ENCODE data around the gene MAPK10. TPM values are rescaled to one million over a fixed set of nuclear protein-coding genes. Genes with fewer than 3 reads are reported as not detected.
"Not testable (repeated sequence)": the region's sequence is repeated elsewhere in the genome, so short reads cannot be mapped to it uniquely, and the experiment has no call there.

MAPK10 gene
- total RNA-seq, 1 experiment from 2014 or later = 0.44 TPM

- Histone ChIP-seq H3K9me3 (ENCODE audit: low read length) (no peaks in the 10 kb centered on the region), H4K20me1 (ENCODE audit: low read length) (no peaks in the 10 kb centered on the region), H3F3A (ENCODE audit: low read length, unreplicated experiment) (no peaks in the 10 kb centered on the region), H3K27ac (ENCODE audit: low read length) (no peak overlapping the region), H2AFZ (ENCODE audit: low read length) (no peak overlapping the region), H3K36me3 (ENCODE audit: low read depth, low read length) (no peaks in the 10 kb centered on the region), H3K4me2 (ENCODE audit: low read length) (no peak overlapping the region), H3K79me2 (ENCODE audit: low read length) (no peaks in the 10 kb centered on the region), H3K9ac (ENCODE audit: low read length) (no peak overlapping the region), H3K4me1 (ENCODE audit: insufficient read depth, low read length) (no peaks in the 10 kb centered on the region; the same call in 1 of the 2 replicates), H3K27me3 (ENCODE audit: low read length) (no peaks in the 10 kb centered on the region), H3K9me2 (replicated peaks; ENCODE audit: low read length) (no peaks in the 10 kb centered on the region), H3K4me3 (ENCODE audit: low read length) (no peak overlapping the region)
- CTCF ChIA-PET = no interaction called here
- ATAC-seq = no peak
- BruUV-seq (replicated peaks) = no TSS peak
- intact Hi-C loops (cut with micrococcal nuclease) = no loop called here
- POLR2A ChIA-PET (ENCODE audit: unreplicated experiment) = no interaction called here
- TF ChIP-seq CTCF (conservative IDR thresholded peaks at IDR 0.05; ENCODE audit: low read depth, low read length) = no peak
- no peak for TF ChIP-seq EZH2phosphoT487 (IDR thresholded peaks at IDR 0.05; ENCODE audit: borderline replicate concordance, low read length)
- no peak for TF ChIP-seq EZH2 (IDR thresholded peaks at IDR 0.05; ENCODE audit: low read length, unreplicated experiment)
- DNase-seq = peak; percentile 45
Measured at GRCh38 chr4:86174506-86174905, 185.3 kb downstream of the MAPK10 start.

- H3K4me1 ChIP-seq (ENCODE audit: insufficient read depth, low read length); H3K9me2 ChIP-seq (replicated peaks; ENCODE audit: low read length); H4K20me1 ChIP-seq (ENCODE audit: low read length); BruUV-seq (replicated peaks); H3K27ac ChIP-seq (ENCODE audit: low read length); H2AFZ ChIP-seq (ENCODE audit: low read length); DNase-seq; H3K79me2 ChIP-seq (ENCODE audit: low read length); H3K36me3 ChIP-seq (ENCODE audit: low read depth, low read length); H3K27me3 ChIP-seq (ENCODE audit: low read length); CTCF ChIA-PET; H3K4me3 ChIP-seq (ENCODE audit: low read length); H3K9ac ChIP-seq (ENCODE audit: low read length); intact Hi-C loops (cut with micrococcal nuclease); ATAC-seq; POLR2A ChIA-PET (ENCODE audit: unreplicated experiment); H3K9me3 ChIP-seq (ENCODE audit: low read length); H3K4me2 ChIP-seq (ENCODE audit: low read length); H3F3A ChIP-seq (ENCODE audit: low read length, unreplicated experiment): not testable (repeated sequence)
Measured at GRCh38 chr4:86168335-86168734, 191.5 kb downstream of the MAPK10 start.

- no peaks in the 10 kb centered on the region for H3F3A ChIP-seq (ENCODE audit: low read length, unreplicated experiment)
- no peak overlapping the region for H3K9ac ChIP-seq (ENCODE audit: low read length)
- TF ChIP-seq EZH2phosphoT487 (IDR thresholded peaks at IDR 0.05; ENCODE audit: borderline replicate concordance, low read length) (no peak), EZH2 (IDR thresholded peaks at IDR 0.05; ENCODE audit: low read length, unreplicated experiment) (no peak), CTCF (conservative IDR thresholded peaks at IDR 0.05; ENCODE audit: low read depth, low read length) (no peak)
- no peak overlapping the region for H3K4me2 ChIP-seq (ENCODE audit: low read length)
- no peaks in the 10 kb centered on the region for H3K9me3 ChIP-seq (ENCODE audit: low read length)
- no peak overlapping the region for H2AFZ ChIP-seq (ENCODE audit: low read length)
- ATAC-seq (no peak), DNase-seq (no peak)
- intact Hi-C loops (cut with micrococcal nuclease) = no loop called here
- POLR2A ChIA-PET (ENCODE audit: unreplicated experiment) = no interaction called here
- no peaks in the 10 kb centered on the region for H3K9me2 ChIP-seq (replicated peaks; ENCODE audit: low read length)
- H3K36me3 ChIP-seq (ENCODE audit: low read depth, low read length) = no peaks in the 10 kb centered on the region
- no peaks in the 10 kb centered on the region for H3K79me2 ChIP-seq (ENCODE audit: low read length)
- CTCF ChIA-PET = no interaction called here
- no TSS peak for BruUV-seq (replicated peaks)
- H3K4me1 ChIP-seq (ENCODE audit: insufficient read depth, low read length) = no peaks in the 10 kb centered on the region
- H3K27me3 ChIP-seq (ENCODE audit: low read length) = no peaks in the 10 kb centered on the region
- H4K20me1 ChIP-seq (ENCODE audit: low read length) = no peaks in the 10 kb centered on the region
- no peak overlapping the region for H3K4me3 ChIP-seq (ENCODE audit: low read length)
- no peak overlapping the region for H3K27ac ChIP-seq (ENCODE audit: low read length)
Measured at GRCh38 chr4:86160426-86160825, 199.4 kb downstream of the MAPK10 start.

All from PC-3 (cell line).